GM12878 (cell line): ENCODE results near the gene PGAM2.

Experiments used
- CEBPB ChIP-seq, 2 experiments: fragments of 150-350 bp in 1 of 2; IDR thresholded peaks; 2 replicates each; pipeline ENCODE4 v1.6.1; 2012 to 2014; ENCODE audit warnings: low read depth in 2 of 2, low read length in 2 of 2, borderline replicate concordance in 1 of 2, inconsistent platforms in 1 of 2
- SPI1 ChIP-seq: IDR thresholded peaks from 2 replicates; pipeline ENCODE4 v1.6.1; 2011; ENCODE audit warnings: low read depth, mild to moderate bottlenecking, low read length, moderate library complexity, borderline replicate concordance; ENCODE audit not compliant: insufficient read depth

GRCh38 chr7:44112231-44112996 is 47.0 kb upstream of the PGAM2 start:
- TF ChIP-seq SPI1 (no peak), CEBPB (IDR thresholded peaks at IDR 0.05; ENCODE audit: borderline replicate concordance in 1 of 2, low read depth in 2 of 2, low read length in 2 of 2) (no peak)
